Choroid plexus epithelial cell (primary cell): Measurements from ENCODE around the gene RALGPS1.

Experiments used
- DNase-seq: peaks from one replicate; pipeline ENCODE4 v3.0.0-alpha.2; 2010; ENCODE audit warnings: low read depth
- H3K4me3 ChIP-seq: 2 replicates; pipeline ENCODE4 v1.5.1; 2011; ENCODE audit warnings: low read depth, mild to moderate bottlenecking, control low read depth, low read length, moderate library complexity
- TF ChIP-seq, protein P1 (sequence below): conservative IDR thresholded peaks from 2 replicates; pipeline ENCODE4 v1.5.1; 2011; ENCODE audit warnings: low read depth, mild to moderate bottlenecking, control low read depth, inconsistent platforms, low read length, moderate library complexity

The RALGPS1 gene

DNA sequence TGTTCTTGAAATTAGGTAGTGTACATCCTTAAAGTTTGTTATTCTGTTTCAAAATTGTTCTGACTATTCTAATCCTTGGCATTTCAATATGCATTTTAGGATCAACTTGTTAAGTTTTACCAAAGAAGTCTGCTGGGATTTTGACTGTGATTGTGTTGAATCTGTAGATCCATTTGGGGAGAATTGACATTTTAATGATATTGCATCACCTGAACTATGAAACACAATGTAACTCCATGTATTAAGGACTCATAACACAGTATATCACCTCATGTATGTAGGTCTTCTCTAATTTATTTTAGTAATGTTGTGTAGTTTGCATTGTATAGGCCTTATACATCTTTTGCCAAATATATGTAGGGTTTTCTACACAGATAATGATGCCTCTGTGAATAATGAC, 77.8 kb downstream of the RALGPS1 start:
- TF ChIP-seq, protein P1, sequence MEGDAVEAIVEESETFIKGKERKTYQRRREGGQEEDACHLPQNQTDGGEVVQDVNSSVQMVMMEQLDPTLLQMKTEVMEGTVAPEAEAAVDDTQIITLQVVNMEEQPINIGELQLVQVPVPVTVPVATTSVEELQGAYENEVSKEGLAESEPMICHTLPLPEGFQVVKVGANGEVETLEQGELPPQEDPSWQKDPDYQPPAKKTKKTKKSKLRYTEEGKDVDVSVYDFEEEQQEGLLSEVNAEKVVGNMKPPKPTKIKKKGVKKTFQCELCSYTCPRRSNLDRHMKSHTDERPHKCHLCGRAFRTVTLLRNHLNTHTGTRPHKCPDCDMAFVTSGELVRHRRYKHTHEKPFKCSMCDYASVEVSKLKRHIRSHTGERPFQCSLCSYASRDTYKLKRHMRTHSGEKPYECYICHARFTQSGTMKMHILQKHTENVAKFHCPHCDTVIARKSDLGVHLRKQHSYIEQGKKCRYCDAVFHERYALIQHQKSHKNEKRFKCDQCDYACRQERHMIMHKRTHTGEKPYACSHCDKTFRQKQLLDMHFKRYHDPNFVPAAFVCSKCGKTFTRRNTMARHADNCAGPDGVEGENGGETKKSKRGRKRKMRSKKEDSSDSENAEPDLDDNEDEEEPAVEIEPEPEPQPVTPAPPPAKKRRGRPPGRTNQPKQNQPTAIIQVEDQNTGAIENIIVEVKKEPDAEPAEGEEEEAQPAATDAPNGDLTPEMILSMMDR: no peak

DNA sequence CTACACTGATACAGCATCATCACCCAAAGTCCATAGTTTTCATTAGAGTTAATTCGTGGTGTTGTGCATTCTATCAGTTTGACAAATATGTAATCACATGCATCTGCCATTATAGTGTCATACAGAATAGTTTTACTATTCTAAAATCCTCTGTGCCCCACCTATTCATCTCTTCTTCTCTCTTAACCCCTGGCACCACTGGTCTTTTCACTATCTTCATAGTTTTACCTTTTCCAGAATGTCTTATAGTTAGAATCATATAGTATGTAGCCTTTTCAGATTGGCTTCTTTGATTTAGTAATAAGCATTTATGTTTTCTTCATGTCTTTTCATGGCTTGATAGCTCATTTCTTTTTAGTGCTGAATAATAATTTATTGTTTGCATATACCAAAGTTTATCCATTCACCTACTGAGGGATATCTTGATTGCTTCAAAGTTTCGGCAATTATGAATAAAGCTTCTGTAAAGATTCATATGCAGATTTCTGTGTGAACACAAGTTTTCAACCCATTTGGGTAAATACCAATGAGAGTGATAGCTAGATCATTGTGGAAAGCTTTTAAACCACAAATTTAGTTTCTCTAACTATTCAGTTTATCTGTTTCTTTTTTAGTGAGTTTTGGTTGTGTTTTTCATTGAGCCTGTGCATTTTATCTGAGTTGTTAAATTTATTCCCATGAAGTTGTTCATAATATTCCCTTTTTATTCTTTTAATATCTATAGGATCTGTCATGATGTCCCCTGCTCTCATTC, 84.9 kb downstream of the RALGPS1 start:
- no peak overlapping the region for H3K4me3 ChIP-seq
- DNase-seq: no peak
- TF ChIP-seq, protein P1: no peak

More for the DNA sequence above, 77.8 kb downstream of the RALGPS1 start:
- no peak overlapping the region for H3K4me3 ChIP-seq
- no peak for DNase-seq

DNA sequence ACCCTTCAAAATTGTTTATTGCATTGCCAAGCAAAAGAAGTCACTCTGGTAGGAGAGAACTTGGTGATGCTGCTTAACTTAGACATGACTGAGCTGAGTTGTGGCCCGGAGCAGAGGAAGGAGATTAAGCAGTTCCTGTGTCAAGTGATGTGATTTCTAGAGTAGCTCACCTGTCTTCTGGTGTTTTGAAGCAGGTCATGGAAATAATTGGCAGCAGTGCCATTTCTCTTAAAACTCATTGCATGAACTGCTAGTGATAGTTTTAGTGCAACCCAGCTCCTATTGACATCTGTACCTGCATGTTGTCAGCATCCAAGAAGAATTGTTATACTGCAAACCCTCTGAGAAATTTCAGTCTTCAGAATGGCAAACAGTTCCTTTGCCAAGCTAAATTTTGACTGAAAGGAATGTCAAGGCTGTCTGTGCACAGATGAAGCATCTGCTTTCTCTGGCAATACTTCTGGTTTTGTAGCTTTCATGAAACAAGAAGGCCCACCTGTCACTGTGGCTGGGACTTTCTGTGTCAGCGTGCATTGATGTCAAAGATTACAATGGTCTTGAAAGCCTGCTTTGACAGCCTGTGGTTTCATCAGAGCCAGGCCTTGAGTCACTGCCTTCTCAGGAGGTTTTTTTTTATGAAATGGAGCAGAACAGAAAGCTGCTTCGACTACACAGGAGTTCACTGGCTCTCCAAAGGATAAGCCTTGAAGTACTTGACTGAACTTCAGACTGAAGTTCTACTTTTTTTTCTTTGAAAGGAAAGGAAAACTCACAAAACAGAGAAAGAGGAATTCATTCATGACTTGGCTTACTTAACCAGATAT, 90.6 kb downstream of the RALGPS1 start:
- H3K4me3 ChIP-seq: no peak overlapping the region
- TF ChIP-seq, protein P1: no peak
- peak; percentile 45 for DNase-seq

DNA sequence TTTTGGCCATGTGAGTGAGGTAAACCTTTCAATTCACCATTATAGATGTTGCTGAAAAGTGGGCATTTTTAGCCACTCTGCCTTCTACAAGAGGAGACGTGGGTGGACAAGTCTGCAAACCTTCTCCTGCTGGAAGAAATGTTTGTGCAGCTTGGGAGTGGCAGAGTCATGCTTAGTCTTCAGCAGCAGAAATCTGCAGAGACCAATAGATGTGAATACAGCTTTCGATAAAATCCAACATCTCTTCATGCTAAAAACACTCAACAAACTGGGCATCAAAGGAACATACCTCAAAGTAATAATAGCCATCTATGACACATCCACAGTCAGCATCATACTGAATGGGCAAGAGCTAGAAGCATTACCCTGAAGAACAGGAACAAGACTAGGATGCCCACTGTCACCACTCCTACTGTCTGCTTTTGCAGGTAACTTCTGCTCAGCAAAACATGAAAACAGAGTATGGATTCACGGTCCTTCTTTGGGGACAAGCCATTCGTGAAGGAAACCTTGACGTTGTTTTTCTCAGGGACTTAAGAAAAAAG, 91.3 kb downstream of the RALGPS1 start:
- TF ChIP-seq, protein P1: no peak
- no peak for DNase-seq
- no peak overlapping the region for H3K4me3 ChIP-seq

DNA sequence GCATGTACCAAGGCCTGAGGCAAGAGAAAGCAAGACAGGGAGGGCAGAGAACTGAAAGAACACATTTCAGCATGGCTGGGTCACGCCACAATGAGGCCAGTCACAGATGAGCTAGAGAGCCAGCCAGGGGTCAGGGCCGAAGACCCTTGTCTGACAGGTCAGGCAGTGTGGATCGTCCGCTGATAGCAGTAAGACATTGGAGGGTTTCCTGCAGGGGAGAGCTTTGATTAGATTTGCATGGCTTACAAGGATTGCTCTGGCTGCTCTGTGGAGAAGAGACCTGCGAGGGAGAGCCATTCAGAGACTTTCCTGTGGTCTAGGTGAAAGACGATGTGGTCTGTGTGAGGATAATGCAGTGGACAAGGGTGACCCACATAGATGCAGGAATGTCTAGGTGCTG, 93.1 kb downstream of the RALGPS1 start:
- TF ChIP-seq, protein P1: no peak
- no peak for DNase-seq
- no peak overlapping the region for H3K4me3 ChIP-seq

DNA sequence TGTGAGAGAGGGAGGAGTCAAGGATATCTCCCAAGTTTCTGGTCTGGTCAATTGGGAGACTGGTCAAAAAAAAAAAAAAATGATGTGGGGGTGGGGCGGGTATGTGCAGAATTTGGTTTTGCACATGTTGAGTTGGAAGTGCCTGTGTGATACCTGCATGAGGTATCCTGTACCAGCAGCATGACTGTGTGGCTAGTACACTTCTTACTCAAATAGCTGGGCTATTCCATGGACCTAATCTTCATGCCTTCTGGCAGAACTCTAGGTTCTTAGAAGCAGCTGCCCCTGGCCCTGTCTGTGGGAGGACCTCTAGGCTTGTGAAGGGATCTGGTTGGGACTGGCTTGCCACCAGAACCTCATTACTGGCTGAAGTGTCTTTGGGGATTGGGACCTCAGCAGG, 93.5 kb downstream of the RALGPS1 start:
- TF ChIP-seq, protein P1: no peak
- DNase-seq: no peak
- no peak overlapping the region for H3K4me3 ChIP-seq
